ENCODE data around the gene XPO5. TPM values are rescaled to one million over a fixed set of nuclear protein-coding genes. Genes with fewer than 3 reads are reported as not detected.
A peak's percentile ranks its signal among the peaks of the same experiment; 100 is the strongest.

The XPO5 gene
- polyA plus RNA-seq, 1 donor (not counting 4 experiments of a cell fraction or from before 2014, with no cell fraction given): 49.9 TPM

DNA sequence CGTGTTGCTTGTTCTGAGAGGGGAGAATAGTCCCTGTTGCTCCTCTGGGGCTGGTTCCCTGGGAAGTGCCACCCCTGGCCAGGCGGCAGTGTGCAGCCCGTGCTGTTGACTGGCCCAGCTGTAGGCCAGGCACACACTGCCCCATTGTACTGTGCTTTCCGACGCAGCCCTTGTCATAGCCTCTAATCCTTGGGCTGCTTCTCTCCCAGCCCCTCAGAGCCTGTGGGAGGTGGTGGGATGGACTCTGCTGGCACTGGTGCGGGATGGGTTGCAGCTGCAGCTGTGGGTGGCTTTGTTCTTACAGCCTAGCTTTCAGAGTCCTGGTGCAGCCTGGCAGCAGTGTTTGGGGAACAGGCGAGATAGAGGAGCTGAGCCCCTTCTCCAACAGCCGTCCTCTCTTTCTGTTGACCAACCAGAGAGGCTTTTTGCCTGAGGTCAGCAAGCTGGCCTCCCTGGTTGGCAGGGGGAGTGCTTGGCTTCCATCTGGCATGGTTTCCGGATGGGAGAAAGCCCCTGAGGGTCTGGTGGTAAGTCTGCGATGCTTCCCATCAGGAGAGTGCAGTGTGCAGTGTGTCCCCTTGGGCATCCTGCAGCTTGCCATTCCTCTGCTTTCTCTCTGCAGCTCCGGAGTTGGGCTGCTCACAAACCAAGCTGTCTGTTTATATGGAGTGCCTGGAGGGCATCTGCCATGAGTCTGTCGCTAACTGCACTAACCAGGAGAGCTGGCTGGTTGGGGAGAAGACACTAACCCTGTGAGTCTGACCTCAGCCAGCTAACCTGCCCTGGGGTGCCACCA is 86.4 kb downstream of the XPO5 start:
- FAIRE-seq: no peak
- peaks cover 34% of the 10 kb centered on the region for H3K79me2 ChIP-seq (ENCODE audit: control insufficient read depth, insufficient read depth, low read length)

DNA sequence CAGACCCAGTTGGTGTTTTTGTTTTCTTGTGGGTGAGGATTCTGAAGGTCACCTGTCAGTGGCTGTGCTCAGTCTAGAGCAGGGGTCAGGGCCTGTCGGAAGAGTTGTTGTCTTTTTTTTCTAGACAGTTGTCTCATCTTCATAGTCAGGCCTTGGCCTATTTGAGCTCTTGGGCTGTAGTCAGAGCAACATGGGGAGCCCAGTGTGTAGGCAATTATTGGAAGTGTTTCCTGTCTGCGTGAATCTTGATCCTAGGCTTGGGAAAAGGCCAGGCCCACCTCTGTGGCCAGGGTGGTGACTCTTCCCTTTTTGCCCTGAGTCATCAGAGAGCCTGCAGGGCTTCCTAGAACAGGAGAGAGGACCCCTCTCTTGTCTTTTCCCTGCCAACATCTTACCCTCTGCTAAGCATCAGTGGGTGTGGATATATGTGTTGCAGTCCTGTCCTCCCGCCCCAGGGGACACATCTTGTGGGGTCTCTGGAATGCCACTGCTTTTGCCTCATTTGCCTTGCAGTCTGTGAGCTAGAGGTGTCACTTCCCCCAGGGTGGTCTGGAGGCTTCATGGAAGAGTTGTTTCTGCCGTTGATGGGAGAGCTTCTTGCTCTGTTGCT is 87.1 kb downstream of the XPO5 start:
- Histone ChIP-seq H3K79me2 (ENCODE audit: control insufficient read depth, insufficient read depth, low read length) (peaks cover 35% of the 10 kb centered on the region), H3K4me3 (ENCODE audit: control insufficient read depth in 2 of 3, extremely low read depth in 1 of 3, insufficient read depth in 2 of 3, low read depth in 1 of 3, low read length in 3 of 3) (no peak overlapping the region), H3K9ac (ENCODE audit: control insufficient read depth, extremely low read depth, insufficient read depth, low read length) (no peak overlapping the region), H4K20me1 (ENCODE audit: control insufficient read depth, extremely low read depth, insufficient read depth, low read length) (no peaks in the 10 kb centered on the region), H3K4me2 (ENCODE audit: control insufficient read depth, extremely low read depth, insufficient read depth, low read depth, low read length) (peak overlapping the region; percentile 9), H3K9me1 (ENCODE audit: control insufficient read depth, extremely low read depth, insufficient read depth, low read length) (peaks cover 2% of the 10 kb centered on the region), H3K9me3 (ENCODE audit: control insufficient read depth, low read depth, low read length) (no peaks in the 10 kb centered on the region), H3K27ac (ENCODE audit: control insufficient read depth, insufficient read depth, low read length) (no peak overlapping the region), H3K4me1 (ENCODE audit: control insufficient read depth, extremely low read depth, insufficient read depth, low read length) (peaks cover 33% of the 10 kb centered on the region), H2AFZ (ENCODE audit: control insufficient read depth, low read length) (no peak overlapping the region), H3K27me3 (ENCODE audit: control insufficient read depth, extremely low read depth, insufficient read depth, low read length) (no peaks in the 10 kb centered on the region), H3K36me3 (ENCODE audit: control insufficient read depth in 2 of 2, extremely low read depth in 1 of 2, insufficient read depth in 2 of 2, low read length in 2 of 2) (peaks cover 0 to 17% of the 10 kb centered on the region in 2 experiments)
- DNase-seq (ENCODE audit: low read depth, low spot score) (no peak), FAIRE-seq (peak; percentile 26)
- TF ChIP-seq, protein P1, sequence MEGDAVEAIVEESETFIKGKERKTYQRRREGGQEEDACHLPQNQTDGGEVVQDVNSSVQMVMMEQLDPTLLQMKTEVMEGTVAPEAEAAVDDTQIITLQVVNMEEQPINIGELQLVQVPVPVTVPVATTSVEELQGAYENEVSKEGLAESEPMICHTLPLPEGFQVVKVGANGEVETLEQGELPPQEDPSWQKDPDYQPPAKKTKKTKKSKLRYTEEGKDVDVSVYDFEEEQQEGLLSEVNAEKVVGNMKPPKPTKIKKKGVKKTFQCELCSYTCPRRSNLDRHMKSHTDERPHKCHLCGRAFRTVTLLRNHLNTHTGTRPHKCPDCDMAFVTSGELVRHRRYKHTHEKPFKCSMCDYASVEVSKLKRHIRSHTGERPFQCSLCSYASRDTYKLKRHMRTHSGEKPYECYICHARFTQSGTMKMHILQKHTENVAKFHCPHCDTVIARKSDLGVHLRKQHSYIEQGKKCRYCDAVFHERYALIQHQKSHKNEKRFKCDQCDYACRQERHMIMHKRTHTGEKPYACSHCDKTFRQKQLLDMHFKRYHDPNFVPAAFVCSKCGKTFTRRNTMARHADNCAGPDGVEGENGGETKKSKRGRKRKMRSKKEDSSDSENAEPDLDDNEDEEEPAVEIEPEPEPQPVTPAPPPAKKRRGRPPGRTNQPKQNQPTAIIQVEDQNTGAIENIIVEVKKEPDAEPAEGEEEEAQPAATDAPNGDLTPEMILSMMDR (optimal IDR thresholded peaks at IDR 0.05 in 1 of 3, IDR thresholded peaks at IDR 0.05 in 1 of 3, conservative IDR thresholded peaks at IDR 0.05 in 1 of 3; ENCODE audit: extremely low read depth in 1 of 3, insufficient read depth in 2 of 3, low read length in 3 of 3): no peak
- TF ChIP-seq EZH2 (IDR thresholded peaks at IDR 0.05; ENCODE audit: low read length): no peak
- dilution Hi-C loops (cut with MboI; ENCODE audit: extremely low pct_ligation_motif_present, low sequenced_read_pairs): no loop called here

More for the DNA sequence above, 86.4 kb downstream of the XPO5 start:
- Histone ChIP-seq H3K36me3 (ENCODE audit: control insufficient read depth in 2 of 2, extremely low read depth in 1 of 2, insufficient read depth in 2 of 2, low read length in 2 of 2) (peaks cover 0 to 17% of the 10 kb centered on the region in 2 experiments), H3K27me3 (ENCODE audit: control insufficient read depth, extremely low read depth, insufficient read depth, low read length) (no peaks in the 10 kb centered on the region), H2AFZ (ENCODE audit: control insufficient read depth, low read length) (no peak overlapping the region), H3K4me2 (ENCODE audit: control insufficient read depth, extremely low read depth, insufficient read depth, low read depth, low read length) (no peak overlapping the region), H3K4me1 (ENCODE audit: control insufficient read depth, extremely low read depth, insufficient read depth, low read length) (peaks cover 40% of the 10 kb centered on the region), H3K27ac (ENCODE audit: control insufficient read depth, insufficient read depth, low read length) (no peak overlapping the region), H3K9me3 (ENCODE audit: control insufficient read depth, low read depth, low read length) (no peaks in the 10 kb centered on the region), H3K9me1 (ENCODE audit: control insufficient read depth, extremely low read depth, insufficient read depth, low read length) (peaks cover 2% of the 10 kb centered on the region), H3K4me3 (ENCODE audit: control insufficient read depth in 2 of 3, extremely low read depth in 1 of 3, insufficient read depth in 2 of 3, low read depth in 1 of 3, low read length in 3 of 3) (no peak overlapping the region), H3K9ac (ENCODE audit: control insufficient read depth, extremely low read depth, insufficient read depth, low read length) (no peak overlapping the region), H4K20me1 (ENCODE audit: control insufficient read depth, extremely low read depth, insufficient read depth, low read length) (no peaks in the 10 kb centered on the region)
- TF ChIP-seq, protein P1 (optimal IDR thresholded peaks at IDR 0.05 in 1 of 3, IDR thresholded peaks at IDR 0.05 in 1 of 3, conservative IDR thresholded peaks at IDR 0.05 in 1 of 3; ENCODE audit: extremely low read depth in 1 of 3, insufficient read depth in 2 of 3, low read length in 3 of 3): no peak
- TF ChIP-seq EZH2 (IDR thresholded peaks at IDR 0.05; ENCODE audit: low read length): no peak
- no peak for DNase-seq (ENCODE audit: low read depth, low spot score)
- dilution Hi-C loops (cut with MboI; ENCODE audit: extremely low pct_ligation_motif_present, low sequenced_read_pairs): no loop called here
